ENCODE data around the gene TFAP2A. TPM values are rescaled to one million over a fixed set of nuclear protein-coding genes. Genes with fewer than 3 reads are reported as not detected.
A peak's percentile ranks its signal among the peaks of the same experiment; 100 is the strongest.

The TFAP2A gene
- total RNA-seq, 1 experiment from 2014 or later, result 24.3 TPM

GRCh38 chr6:10449751-10450150, 34.9 kb upstream of the TFAP2A start:
- intact Hi-C loops (cut with micrococcal nuclease), result no loop called here
- no peak overlapping the region for H3K27ac ChIP-seq (ENCODE audit: low read depth, low read length)
- H3K36me3 ChIP-seq (ENCODE audit: control insufficient read depth in 1 of 2, insufficient read depth in 2 of 2, low read length in 2 of 2), result no peaks in the 10 kb centered on the region
- TF ChIP-seq EZH2 (IDR thresholded peaks at IDR 0.05) (no peak), TCF7L2 (IDR thresholded peaks at IDR 0.05; ENCODE audit: borderline replicate concordance, extremely low read depth, insufficient read depth, insufficient read length) (no peak), SP1 (IDR thresholded peaks at IDR 0.05; ENCODE audit: low read depth) (0 out of 2 replicates have a peak, but pooled peaks have one; percentile 10), JUND (IDR thresholded peaks at IDR 0.05) (peak; percentile 33; the same call in 1 of the 2 replicates)
- DNase-seq (ENCODE audit: low read depth, low spot score) (no peak), ATAC-seq (no peak)
- H3K27me3 ChIP-seq (ENCODE audit: insufficient read depth, low read length), result no peaks in the 10 kb centered on the region
- H4K20me1 ChIP-seq (ENCODE audit: insufficient read depth), result no peaks in the 10 kb centered on the region
- H3K9me2 ChIP-seq (ENCODE audit: insufficient read depth), result no peaks in the 10 kb centered on the region
- no peak overlapping the region for H3K4me3 ChIP-seq (replicated peaks in 1 of 2; ENCODE audit: low read depth in 1 of 2, low read length in 2 of 2)
- H3K9ac ChIP-seq (ENCODE audit: low read length), result no peak overlapping the region
- 0 out of 2 replicates have a peak overlapping the region, but pooled peaks have one; percentile 26 for H3K4me2 ChIP-seq (ENCODE audit: low read length)
- POLR2A ChIA-PET, result interaction anchor here (1.7 kb wide), 1 partner anchor 9 kb away, joined by 5 read pairs; no protein-coding TSS in a partner anchor
- H3K4me1 ChIP-seq (ENCODE audit: control insufficient read depth in 1 of 2, insufficient read depth in 2 of 2, low read length in 2 of 2), result peaks cover 16 to 52% of the 10 kb centered on the region in 2 experiments
- no peak overlapping the region for H2AFZ ChIP-seq (ENCODE audit: low read depth, low read length, poor library complexity, severe bottlenecking)
- RAD21 ChIA-PET (ENCODE audit: low non-redundant PET in 1 of 2, low total read pairs in 2 of 2, uncharacterized antibody in 2 of 2, unreplicated experiment in 2 of 2), result interaction anchor here in 1 of 2 experiments (1.1 kb wide), 1 partner anchor 15 kb away, joined by 3 read pairs; no protein-coding TSS in a partner anchor
- H3K9me3 ChIP-seq (ENCODE audit: control insufficient read depth in 1 of 2, insufficient read depth in 1 of 2, low read depth in 1 of 2, low read length in 2 of 2), result no peaks in the 10 kb centered on the region
- no peaks in the 10 kb centered on the region for H3K79me2 ChIP-seq (ENCODE audit: insufficient read depth, low read length)
- no TSS peak for BruUV-seq (replicated peaks)
- CTCF ChIA-PET, result no interaction called here

GRCh38 chr6:10448096-10448495, 33.2 kb upstream of the TFAP2A start:
- H3K36me3 ChIP-seq (ENCODE audit: control insufficient read depth in 1 of 2, insufficient read depth in 2 of 2, low read length in 2 of 2), result no peaks in the 10 kb centered on the region
- no TSS peak for BruUV-seq (replicated peaks)
- H3K4me1 ChIP-seq (ENCODE audit: control insufficient read depth in 1 of 2, insufficient read depth in 2 of 2, low read length in 2 of 2), result peaks cover 16 to 46% of the 10 kb centered on the region in 2 experiments
- ChIA-PET POLR2A (interaction anchor here (0.6 to 1.4 kb wide), 2 partner anchors 13 to 33 kb away, joined by 3 read pairs; no protein-coding TSS in a partner anchor), RAD21 (ENCODE audit: low non-redundant PET in 1 of 2, low total read pairs in 2 of 2, uncharacterized antibody in 2 of 2, unreplicated experiment in 2 of 2) (no interaction called here), CTCF (no interaction called here)
- H4K20me1 ChIP-seq (ENCODE audit: insufficient read depth), result no peaks in the 10 kb centered on the region
- H3K27me3 ChIP-seq (ENCODE audit: insufficient read depth, low read length), result no peaks in the 10 kb centered on the region
- H3K4me2 ChIP-seq (ENCODE audit: low read length), result no peak overlapping the region
- intact Hi-C loops (cut with micrococcal nuclease), result no loop called here
- no peak overlapping the region for H3K27ac ChIP-seq (ENCODE audit: low read depth, low read length)
- DNase-seq (ENCODE audit: low read depth, low spot score) (no peak), ATAC-seq (no peak)
- H3K9me2 ChIP-seq (ENCODE audit: insufficient read depth), result no peaks in the 10 kb centered on the region
- H3K9me3 ChIP-seq (ENCODE audit: control insufficient read depth in 1 of 2, insufficient read depth in 1 of 2, low read depth in 1 of 2, low read length in 2 of 2), result no peaks in the 10 kb centered on the region
- no peak overlapping the region for H2AFZ ChIP-seq (ENCODE audit: low read depth, low read length, poor library complexity, severe bottlenecking)
- no peak overlapping the region for H3K9ac ChIP-seq (ENCODE audit: low read length)
- H3K4me3 ChIP-seq (replicated peaks in 1 of 2; ENCODE audit: low read depth in 1 of 2, low read length in 2 of 2), result no peak overlapping the region
- H3K79me2 ChIP-seq (ENCODE audit: insufficient read depth, low read length), result no peaks in the 10 kb centered on the region
- TF ChIP-seq, protein P1, sequence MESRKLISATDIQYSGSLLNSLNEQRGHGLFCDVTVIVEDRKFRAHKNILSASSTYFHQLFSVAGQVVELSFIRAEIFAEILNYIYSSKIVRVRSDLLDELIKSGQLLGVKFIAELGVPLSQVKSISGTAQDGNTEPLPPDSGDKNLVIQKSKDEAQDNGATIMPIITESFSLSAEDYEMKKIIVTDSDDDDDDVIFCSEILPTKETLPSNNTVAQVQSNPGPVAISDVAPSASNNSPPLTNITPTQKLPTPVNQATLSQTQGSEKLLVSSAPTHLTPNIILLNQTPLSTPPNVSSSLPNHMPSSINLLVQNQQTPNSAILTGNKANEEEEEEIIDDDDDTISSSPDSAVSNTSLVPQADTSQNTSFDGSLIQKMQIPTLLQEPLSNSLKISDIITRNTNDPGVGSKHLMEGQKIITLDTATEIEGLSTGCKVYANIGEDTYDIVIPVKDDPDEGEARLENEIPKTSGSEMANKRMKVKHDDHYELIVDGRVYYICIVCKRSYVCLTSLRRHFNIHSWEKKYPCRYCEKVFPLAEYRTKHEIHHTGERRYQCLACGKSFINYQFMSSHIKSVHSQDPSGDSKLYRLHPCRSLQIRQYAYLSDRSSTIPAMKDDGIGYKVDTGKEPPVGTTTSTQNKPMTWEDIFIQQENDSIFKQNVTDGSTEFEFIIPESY (IDR thresholded peaks at IDR 0.05; ENCODE audit: extremely low read depth, insufficient replicate concordance, low read length), result no peak
- TF ChIP-seq CBX3 (IDR thresholded peaks at IDR 0.05; ENCODE audit: low read depth), result no peak
- TF ChIP-seq ATF3 (IDR thresholded peaks at IDR 0.05), result no peak
- TF ChIP-seq TCF7L2 (IDR thresholded peaks at IDR 0.05; ENCODE audit: borderline replicate concordance, extremely low read depth, insufficient read depth, insufficient read length), result no peak
- TF ChIP-seq, protein P2, sequence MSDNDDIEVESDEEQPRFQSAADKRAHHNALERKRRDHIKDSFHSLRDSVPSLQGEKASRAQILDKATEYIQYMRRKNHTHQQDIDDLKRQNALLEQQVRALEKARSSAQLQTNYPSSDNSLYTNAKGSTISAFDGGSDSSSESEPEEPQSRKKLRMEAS (IDR thresholded peaks at IDR 0.05), result no peak
- no peak for TF ChIP-seq EZH2phosphoT487 (IDR thresholded peaks at IDR 0.05; ENCODE audit: borderline replicate concordance)
- TF ChIP-seq SRF (IDR thresholded peaks at IDR 0.05; ENCODE audit: low read depth), result no peak
- TF ChIP-seq YY1 (IDR thresholded peaks at IDR 0.05; ENCODE audit: extremely low read depth, insufficient replicate concordance, low read depth, low read length), result no peak
- no peak for TF ChIP-seq ZFX (IDR thresholded peaks at IDR 0.05)
- no peak for TF ChIP-seq FOSL1 (IDR thresholded peaks at IDR 0.05; ENCODE audit: low read depth)
- no peak for TF ChIP-seq RAD21 (IDR thresholded peaks at IDR 0.05; ENCODE audit: low read depth)
- TF ChIP-seq, protein P3, sequence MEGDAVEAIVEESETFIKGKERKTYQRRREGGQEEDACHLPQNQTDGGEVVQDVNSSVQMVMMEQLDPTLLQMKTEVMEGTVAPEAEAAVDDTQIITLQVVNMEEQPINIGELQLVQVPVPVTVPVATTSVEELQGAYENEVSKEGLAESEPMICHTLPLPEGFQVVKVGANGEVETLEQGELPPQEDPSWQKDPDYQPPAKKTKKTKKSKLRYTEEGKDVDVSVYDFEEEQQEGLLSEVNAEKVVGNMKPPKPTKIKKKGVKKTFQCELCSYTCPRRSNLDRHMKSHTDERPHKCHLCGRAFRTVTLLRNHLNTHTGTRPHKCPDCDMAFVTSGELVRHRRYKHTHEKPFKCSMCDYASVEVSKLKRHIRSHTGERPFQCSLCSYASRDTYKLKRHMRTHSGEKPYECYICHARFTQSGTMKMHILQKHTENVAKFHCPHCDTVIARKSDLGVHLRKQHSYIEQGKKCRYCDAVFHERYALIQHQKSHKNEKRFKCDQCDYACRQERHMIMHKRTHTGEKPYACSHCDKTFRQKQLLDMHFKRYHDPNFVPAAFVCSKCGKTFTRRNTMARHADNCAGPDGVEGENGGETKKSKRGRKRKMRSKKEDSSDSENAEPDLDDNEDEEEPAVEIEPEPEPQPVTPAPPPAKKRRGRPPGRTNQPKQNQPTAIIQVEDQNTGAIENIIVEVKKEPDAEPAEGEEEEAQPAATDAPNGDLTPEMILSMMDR (IDR thresholded peaks at IDR 0.05 in 2 of 3, conservative IDR thresholded peaks at IDR 0.05 in 1 of 3; ENCODE audit: borderline replicate concordance in 1 of 3, insufficient read depth in 1 of 3, low read depth in 2 of 3, low read length in 2 of 3), result no peak
- no peak for TF ChIP-seq ZNF274 (IDR thresholded peaks at IDR 0.05; ENCODE audit: low read depth, low read length)
- no peak for TF ChIP-seq ELF1 (IDR thresholded peaks at IDR 0.05; ENCODE audit: borderline replicate concordance, low read depth)
